ENCODE data around the gene ATP1A1. TPM values are rescaled to one million over a fixed set of nuclear protein-coding genes. Genes with fewer than 3 reads are reported as not detected.

The ATP1A1 gene
- total RNA-seq, 1 donor from 2014 or later: 255 TPM

DNA sequence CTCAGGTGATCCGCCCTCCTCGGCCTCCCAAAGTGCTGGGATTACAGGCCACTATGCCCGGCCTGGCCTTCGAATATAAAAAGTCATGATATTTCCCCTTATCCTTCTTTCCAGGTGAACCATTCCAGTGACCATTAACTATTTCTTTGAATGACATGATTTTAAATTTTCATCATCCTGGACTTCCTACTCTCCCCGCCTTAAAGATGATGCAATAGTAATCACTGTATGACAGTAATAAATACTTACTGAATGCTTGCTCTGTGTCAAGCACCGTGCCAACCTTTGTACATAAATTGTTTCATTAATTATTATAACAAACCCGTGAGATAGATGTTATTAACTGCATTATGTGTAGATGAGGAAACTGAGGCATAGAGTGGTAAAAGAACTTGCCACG lies 19.9 kb upstream of the ATP1A1 start:
- no peak overlapping the region for H3K27ac ChIP-seq
- no peak overlapping the region for H3K4me3 ChIP-seq
- H3K36me3 ChIP-seq: no peaks in the 10 kb centered on the region
- no peaks in the 10 kb centered on the region for H3K27me3 ChIP-seq
- no peaks in the 10 kb centered on the region for H3K9me3 ChIP-seq
- no peak for TF ChIP-seq CTCF (IDR thresholded peaks at IDR 0.05)
- no peaks in the 10 kb centered on the region for H3K4me1 ChIP-seq
- intact Hi-C loops (cut with DNase I): no loop called here
- no peak for DNase-seq (ENCODE audit: low spot score in 2 of 2)

DNA sequence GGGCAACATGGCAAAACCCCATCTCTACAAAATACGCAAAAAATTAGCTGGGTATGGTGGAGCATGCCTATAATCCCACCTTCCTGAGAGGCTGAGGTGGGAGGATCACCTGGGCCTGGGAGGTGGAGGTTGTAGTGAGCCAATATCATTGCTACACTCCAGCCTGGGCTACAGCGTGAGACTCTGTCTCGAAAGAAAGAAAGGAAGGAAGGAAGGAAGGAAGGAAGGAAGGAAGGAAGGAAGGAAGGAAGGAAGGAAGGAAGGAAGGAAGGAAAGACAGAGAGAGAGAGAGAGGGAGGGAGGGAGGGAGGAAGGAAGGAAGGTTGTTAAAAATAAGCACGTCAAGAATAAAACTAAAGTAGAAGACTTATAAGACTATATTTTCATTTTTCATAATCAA lies 17.0 kb upstream of the ATP1A1 start:
- Histone ChIP-seq H3K27ac (no peak overlapping the region), H3K36me3 (no peaks in the 10 kb centered on the region), H3K27me3 (no peaks in the 10 kb centered on the region), H3K4me1 (no peaks in the 10 kb centered on the region), H3K4me3 (no peak overlapping the region), H3K9me3 (no peaks in the 10 kb centered on the region)
- TF ChIP-seq CTCF (IDR thresholded peaks at IDR 0.05): no peak
- intact Hi-C loops (cut with DNase I): no loop called here
- no peak for DNase-seq (ENCODE audit: low spot score in 2 of 2)

DNA sequence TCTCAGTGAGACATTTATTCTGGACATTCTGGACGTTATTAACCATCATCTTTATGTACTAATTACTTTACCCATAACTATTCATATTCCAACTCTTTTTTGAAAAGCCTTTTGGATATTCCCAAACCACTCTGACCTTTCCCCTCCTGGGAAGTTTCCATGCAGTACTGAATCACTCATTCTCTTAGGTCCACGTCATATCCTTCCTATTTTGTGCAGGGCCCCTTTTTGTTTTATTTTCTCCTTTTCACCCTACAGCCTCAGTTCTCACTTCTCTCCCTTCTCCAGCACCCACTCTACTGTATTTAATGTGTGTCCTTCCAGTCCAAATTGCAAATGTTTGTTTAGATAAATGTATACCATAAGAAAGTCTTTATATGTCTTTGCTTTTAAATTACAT lies 16.4 kb upstream of the ATP1A1 start:
- no peaks in the 10 kb centered on the region for H3K9me3 ChIP-seq
- no peaks in the 10 kb centered on the region for H3K36me3 ChIP-seq
- no peaks in the 10 kb centered on the region for H3K4me1 ChIP-seq
- intact Hi-C loops (cut with DNase I): no loop called here
- H3K27me3 ChIP-seq: no peaks in the 10 kb centered on the region
- no peak for DNase-seq (ENCODE audit: low spot score in 2 of 2)
- H3K27ac ChIP-seq: no peak overlapping the region
- no peak for TF ChIP-seq CTCF (IDR thresholded peaks at IDR 0.05)
- no peak overlapping the region for H3K4me3 ChIP-seq

DNA sequence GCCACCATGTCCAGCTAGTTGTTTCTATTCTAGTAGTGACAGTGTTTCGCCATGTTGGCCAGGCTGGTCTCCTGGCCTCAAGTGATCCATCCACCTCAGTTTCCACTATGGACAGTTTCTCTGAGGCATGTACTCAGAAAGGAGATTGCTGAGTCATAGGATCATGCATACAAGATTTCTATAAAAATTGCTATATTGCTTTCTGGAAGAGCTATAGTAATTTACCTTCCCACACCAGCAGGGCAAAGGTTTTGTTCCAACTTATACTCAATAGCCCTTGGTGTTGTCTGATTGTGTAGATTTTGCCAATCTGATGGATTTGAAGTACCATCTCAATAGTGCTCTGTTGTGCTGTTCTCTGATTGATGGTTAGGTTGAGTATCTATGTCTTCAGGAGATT lies 15.6 kb upstream of the ATP1A1 start:
- H3K9me3 ChIP-seq: no peaks in the 10 kb centered on the region
- H3K4me3 ChIP-seq: no peak overlapping the region
- TF ChIP-seq CTCF (IDR thresholded peaks at IDR 0.05): no peak

GRCh38 chr1:116359060-116359830 lies 13.8 kb upstream of the ATP1A1 start:
- TF ChIP-seq CTCF (IDR thresholded peaks at IDR 0.05): no peak
- no peak overlapping the region for H3K27ac ChIP-seq
- intact Hi-C loops (cut with DNase I): no loop called here
- no peaks in the 10 kb centered on the region for H3K4me1 ChIP-seq
- no peaks in the 10 kb centered on the region for H3K27me3 ChIP-seq
- H3K4me3 ChIP-seq: no peak overlapping the region
- no peak for DNase-seq (ENCODE audit: low spot score in 2 of 2)
- no peaks in the 10 kb centered on the region for H3K36me3 ChIP-seq
- no peaks in the 10 kb centered on the region for H3K9me3 ChIP-seq

More for the DNA sequence above, 15.6 kb upstream of the ATP1A1 start:
- H3K27ac ChIP-seq: no peak overlapping the region
- no peaks in the 10 kb centered on the region for H3K36me3 ChIP-seq
- no peak for DNase-seq (ENCODE audit: low spot score in 2 of 2)
- intact Hi-C loops (cut with DNase I): no loop called here
- H3K4me1 ChIP-seq: no peaks in the 10 kb centered on the region
- no peaks in the 10 kb centered on the region for H3K27me3 ChIP-seq
